Chondrocyte (in vitro differentiated cells): ENCODE results near the gene TBCA. TPM values are rescaled to one million over a fixed set of nuclear protein-coding genes. Genes with fewer than 3 reads are reported as not detected.
"Not testable (repeated sequence)": the region's sequence is repeated elsewhere in the genome, so short reads cannot be mapped to it uniquely, and the experiment has no call there.

ENCODE experiments used
- DNase-seq: peaks from one replicate; pipeline ENCODE4 v3.0.0; 2021; ENCODE audit warnings: mixed read lengths, low spot score
- H3K27ac Mint-ChIP-seq: one replicate; pipeline ENCODE4 v1.8.0; 2021; ENCODE audit warnings: mild to moderate bottlenecking, moderate library complexity, mixed read lengths; ENCODE audit not compliant: unreplicated experiment
- H3K27me3 Mint-ChIP-seq: 2 replicates; pipeline ENCODE4 v1.8.0; 2021; ENCODE audit warnings: low read depth, mixed read lengths
- H3K36me3 Mint-ChIP-seq: 2 replicates; pipeline ENCODE4 v1.8.0; 2021; ENCODE audit warnings: low read depth, mixed read lengths
- H3K4me1 Mint-ChIP-seq: 2 replicates; pipeline ENCODE4 v1.8.0; 2021; ENCODE audit warnings: low read depth, mild to moderate bottlenecking, mixed read lengths
- H3K4me3 Mint-ChIP-seq: one replicate; pipeline ENCODE4 v1.8.0; 2021; ENCODE audit warnings: mild to moderate bottlenecking, moderate library complexity, mixed read lengths; ENCODE audit not compliant: unreplicated experiment
- H3K9me3 Mint-ChIP-seq: 2 replicates; pipeline ENCODE4 v1.8.0; 2021; ENCODE audit warnings: low read depth, mixed read lengths
- CTCF ChIP-seq: fragments of 200-600 bp; sonication (generic); IDR thresholded peaks from 2 replicates; pipeline ENCODE4 v1.5.0; 2021; ENCODE audit warnings: antibody characterized with exemption, mild to moderate bottlenecking, moderate library complexity
- total RNA-seq: library from RNA; stranded (reverse); gene quantifications from 3 replicates; pipeline ENCODE4 v1.2.1, GENCODE V29; 2021

The TBCA gene
- total RNA-seq, 1 donor from 2014 or later, result 163 TPM

GRCh38 chr5:77767301-77767700 lies 8.8 kb downstream of the TBCA start:
- Mint-ChIP-seq H3K27me3 (no peaks in the 10 kb centered on the region), H3K4me3 (no peak overlapping the region), H3K36me3 (peaks cover 19% of the 10 kb centered on the region), H3K27ac (no peak overlapping the region), H3K9me3 (peaks cover 4% of the 10 kb centered on the region), H3K4me1 (peaks cover 28% of the 10 kb centered on the region)
- DNase-seq, result no peak
- TF ChIP-seq CTCF, result no peak

GRCh38 chr5:77761606-77762005 lies 14.5 kb downstream of the TBCA start:
- no peak for DNase-seq
- no peak for TF ChIP-seq CTCF
- H3K4me3 Mint-ChIP-seq, result no peak overlapping the region
- peaks cover 2% of the 10 kb centered on the region for H3K36me3 Mint-ChIP-seq
- H3K27ac Mint-ChIP-seq, result no peak overlapping the region
- H3K27me3 Mint-ChIP-seq, result no peaks in the 10 kb centered on the region
- peaks cover 4% of the 10 kb centered on the region for H3K9me3 Mint-ChIP-seq
- peaks cover 18% of the 10 kb centered on the region for H3K4me1 Mint-ChIP-seq

- Mint-ChIP-seq H3K4me3 (no peak overlapping the region), H3K9me3 (no peaks in the 10 kb centered on the region), H3K36me3 (peaks cover 2% of the 10 kb centered on the region), H3K27ac (no peak overlapping the region), H3K4me1 (peaks cover 13% of the 10 kb centered on the region), H3K27me3 (no peaks in the 10 kb centered on the region)
- no peak for DNase-seq
- TF ChIP-seq CTCF, result no peak
These were observed 17.8 kb downstream of the TBCA start for GRCh38 chr5:77758141-77758938.

- TF ChIP-seq CTCF, result no peak
- Mint-ChIP-seq H3K27me3 (no peaks in the 10 kb centered on the region), H3K36me3 (no peaks in the 10 kb centered on the region), H3K27ac (no peak overlapping the region), H3K4me3 (no peak overlapping the region), H3K4me1 (peaks cover 16% of the 10 kb centered on the region), H3K9me3 (no peaks in the 10 kb centered on the region)
- no peak for DNase-seq
These were observed 24.7 kb downstream of the TBCA start for GRCh38 chr5:77751328-77752023.

- not testable (repeated sequence) for H3K9me3 Mint-ChIP-seq, H3K4me3 Mint-ChIP-seq, H3K27me3 Mint-ChIP-seq, DNase-seq, H3K36me3 Mint-ChIP-seq, H3K27ac Mint-ChIP-seq
- peaks cover 16% of the 10 kb centered on the region for H3K4me1 Mint-ChIP-seq
These were observed 25.2 kb downstream of the TBCA start for GRCh38 chr5:77750928-77751327.
